ENCODE measurements around the gene XPNPEP2. TPM values are rescaled to one million over a fixed set of nuclear protein-coding genes. Genes with fewer than 3 reads are reported as not detected.
A peak's percentile ranks its signal among the peaks of the same experiment; 100 is the strongest.

XPNPEP2 gene
- total RNA-seq, 1 experiment from 2014 or later, result not detected

- Histone ChIP-seq H3K4me1 (ENCODE audit: control insufficient read depth, insufficient read depth, low read length) (no peaks in the 10 kb centered on the region), H3K9me3 (ENCODE audit: control insufficient read depth, insufficient read depth, low read depth, low read length) (no peaks in the 10 kb centered on the region), H3K27ac (ENCODE audit: low read length) (no peak overlapping the region), H3K4me3 (ENCODE audit: low read depth in 2 of 2, low read length in 2 of 2) (no peak overlapping the region), H3K27me3 (ENCODE audit: control insufficient read depth, insufficient read depth, low read length) (no peaks in the 10 kb centered on the region), H3K36me3 (ENCODE audit: control insufficient read depth, insufficient read depth, low read length) (no peaks in the 10 kb centered on the region)
- ATAC-seq (peak; percentile 17; the same call in 1 of the 2 replicates), DNase-seq (ENCODE audit: low read depth, low spot score) (no peak)
- intact Hi-C loops (cut with micrococcal nuclease; ENCODE audit: unreplicated experiment), result no loop called here
- POLR2A ChIA-PET, result no interaction called here
- TF ChIP-seq CTCF (IDR thresholded peaks at IDR 0.05) (no peak), SIN3A (IDR thresholded peaks at IDR 0.05; ENCODE audit: borderline replicate concordance, insufficient read depth, low read depth, low read length) (no peak), TCF7L2 (IDR thresholded peaks at IDR 0.05; ENCODE audit: low read depth, low read length) (no peak), POLR2AphosphoS5 (IDR thresholded peaks at IDR 0.05; ENCODE audit: low read depth, low read length) (no peak), REST (IDR thresholded peaks at IDR 0.05; ENCODE audit: insufficient read depth in 1 of 2, low read depth in 2 of 2, low read length in 1 of 2) (no peak)
- CTCF ChIA-PET, result no interaction called here
- in situ Hi-C loops (cut with HindIII; ENCODE audit: low pct_unique_long_range_greater_than_20kb, low sequenced_read_pairs), result no loop called here
- BruUV-seq (replicated peaks), result no TSS peak
Observed at GRCh38 chrX:129793604-129794191, 54.9 kb downstream of the XPNPEP2 start.

GRCh38 chrX:129795584-129795983 is 56.8 kb downstream of the XPNPEP2 start:
- POLR2A ChIA-PET, result no interaction called here
- no peak for DNase-seq (ENCODE audit: low read depth, low spot score)
- CTCF ChIA-PET, result no interaction called here
- Histone ChIP-seq H3K9me3 (ENCODE audit: control insufficient read depth, insufficient read depth, low read depth, low read length) (no peaks in the 10 kb centered on the region), H3K4me3 (ENCODE audit: low read depth in 2 of 2, low read length in 2 of 2) (no peak overlapping the region), H3K4me1 (ENCODE audit: control insufficient read depth, insufficient read depth, low read length) (no peaks in the 10 kb centered on the region), H3K27ac (ENCODE audit: low read length) (no peak overlapping the region), H3K27me3 (ENCODE audit: control insufficient read depth, insufficient read depth, low read length) (no peaks in the 10 kb centered on the region), H3K36me3 (ENCODE audit: control insufficient read depth, insufficient read depth, low read length) (no peaks in the 10 kb centered on the region)
- no TSS peak for BruUV-seq (replicated peaks)
- intact Hi-C loops (cut with micrococcal nuclease; ENCODE audit: unreplicated experiment) (no loop called here), in situ Hi-C loops (cut with HindIII; ENCODE audit: low pct_unique_long_range_greater_than_20kb, low sequenced_read_pairs) (no loop called here)
- ATAC-seq, result no peak
- TF ChIP-seq TCF7L2 (IDR thresholded peaks at IDR 0.05; ENCODE audit: low read depth, low read length) (no peak), POLR2AphosphoS5 (IDR thresholded peaks at IDR 0.05; ENCODE audit: low read depth, low read length) (no peak), CTCF (IDR thresholded peaks at IDR 0.05) (no peak), SIN3A (IDR thresholded peaks at IDR 0.05; ENCODE audit: borderline replicate concordance, insufficient read depth, low read depth, low read length) (no peak), REST (IDR thresholded peaks at IDR 0.05; ENCODE audit: insufficient read depth in 1 of 2, low read depth in 2 of 2, low read length in 1 of 2) (no peak)
